Endometrial microvascular endothelial cells (primary cell): ENCODE data around the gene ZC3H10. TPM values are rescaled to one million over a fixed set of nuclear protein-coding genes. Genes with fewer than 3 reads are reported as not detected.
"Not testable (repeated sequence)": the region's sequence is repeated elsewhere in the genome, so short reads cannot be mapped to it uniquely, and the experiment has no call there.

Experiments
- in situ Hi-C: cut with HindIII; loops from 2 replicates; pipeline ENCODE4 v1.10.0; 2017; ENCODE audit warnings: low sequenced_read_pairs, low pct_unique_long_range_greater_than_20kb; ENCODE audit errors: inconsistent ontology term
- total RNA-seq: library from RNA; depleted of rRNA; stranded (reverse); fragments of >200 nt; gene quantifications from one replicate; pipeline ENCODE4 v1.2.3, GENCODE V29; 2015; ENCODE audit errors: inconsistent ontology term

ZC3H10 gene, protein sequence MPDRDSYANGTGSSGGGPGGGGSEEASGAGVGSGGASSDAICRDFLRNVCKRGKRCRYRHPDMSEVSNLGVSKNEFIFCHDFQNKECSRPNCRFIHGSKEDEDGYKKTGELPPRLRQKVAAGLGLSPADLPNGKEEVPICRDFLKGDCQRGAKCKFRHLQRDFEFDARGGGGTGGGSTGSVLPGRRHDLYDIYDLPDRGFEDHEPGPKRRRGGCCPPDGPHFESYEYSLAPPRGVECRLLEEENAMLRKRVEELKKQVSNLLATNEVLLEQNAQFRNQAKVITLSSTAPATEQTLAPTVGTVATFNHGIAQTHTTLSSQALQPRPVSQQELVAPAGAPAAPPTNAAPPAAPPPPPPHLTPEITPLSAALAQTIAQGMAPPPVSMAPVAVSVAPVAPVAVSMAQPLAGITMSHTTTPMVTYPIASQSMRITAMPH
- total RNA-seq: 3.0 TPM

DNA sequence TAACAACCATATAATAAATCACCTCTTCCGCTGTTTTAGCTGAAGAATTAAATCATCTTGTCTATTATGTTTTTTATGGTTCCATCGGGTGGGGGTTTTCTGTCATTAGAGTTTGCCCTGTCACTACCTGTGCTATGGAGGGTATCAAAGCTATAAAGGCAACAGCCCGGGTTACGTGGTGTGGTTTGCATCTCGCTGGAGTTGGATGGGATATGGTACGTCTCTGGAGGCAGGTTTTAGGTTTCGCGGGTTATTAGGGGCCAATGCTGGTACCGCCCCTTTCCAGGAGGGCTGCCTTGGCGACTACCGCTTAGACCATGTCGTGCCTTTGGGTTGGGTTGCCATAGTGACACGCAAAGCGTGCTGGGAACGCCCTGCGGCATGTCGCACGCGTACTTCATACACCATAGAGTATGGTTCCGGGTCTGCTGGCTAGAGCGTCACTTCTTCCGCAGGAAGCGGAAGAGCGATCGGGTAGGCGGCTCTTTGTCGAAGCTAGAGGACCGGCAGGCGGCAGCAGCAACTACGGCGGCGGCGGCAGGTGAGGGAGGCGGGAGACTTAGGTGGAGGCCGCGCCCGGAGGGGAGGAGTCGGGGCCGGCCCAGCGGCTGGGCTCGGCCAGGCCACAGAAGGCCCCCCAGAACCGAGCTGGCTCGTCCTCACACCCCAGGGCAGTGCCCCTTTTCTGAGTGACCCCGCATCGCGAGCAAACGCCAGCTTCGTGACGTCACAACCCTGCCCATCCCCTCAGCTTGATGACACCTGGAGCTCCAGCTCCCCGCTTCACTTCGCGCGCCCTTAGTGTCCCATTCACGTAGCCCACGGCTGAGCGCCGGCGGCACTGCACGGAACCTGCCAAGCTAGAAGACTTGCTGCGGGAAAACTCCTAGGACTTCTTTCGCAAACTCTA lies at the start of gene ZC3H10:
Gene ZC3H10, plus strand, starts transcription at position 489 of the 910 bp plus-strand sequence. CDS start 2,297 bp downstream, outside the sequence.
- in situ Hi-C loops: no loop called here

DNA sequence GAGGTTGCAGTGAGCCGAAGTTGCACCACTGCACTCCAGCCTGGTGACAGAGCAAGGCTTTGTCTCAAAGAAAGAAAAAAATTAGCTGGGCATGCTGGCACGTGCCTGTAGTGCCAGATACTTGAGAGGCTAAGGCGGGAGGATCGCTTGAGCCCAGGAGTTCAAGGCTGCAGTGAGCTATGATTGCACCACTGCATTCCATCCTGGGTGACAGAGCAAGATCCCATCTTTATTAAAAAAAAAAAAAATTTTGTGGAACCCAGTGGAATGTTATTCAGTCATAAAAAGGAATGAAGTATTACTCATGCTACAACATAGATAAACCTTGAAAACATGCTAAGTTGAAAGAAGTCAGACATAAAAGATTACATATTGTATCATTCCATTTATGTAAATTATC lies 46.4 kb upstream of the ZC3H10 start:
- in situ Hi-C loops: no loop called here

DNA sequence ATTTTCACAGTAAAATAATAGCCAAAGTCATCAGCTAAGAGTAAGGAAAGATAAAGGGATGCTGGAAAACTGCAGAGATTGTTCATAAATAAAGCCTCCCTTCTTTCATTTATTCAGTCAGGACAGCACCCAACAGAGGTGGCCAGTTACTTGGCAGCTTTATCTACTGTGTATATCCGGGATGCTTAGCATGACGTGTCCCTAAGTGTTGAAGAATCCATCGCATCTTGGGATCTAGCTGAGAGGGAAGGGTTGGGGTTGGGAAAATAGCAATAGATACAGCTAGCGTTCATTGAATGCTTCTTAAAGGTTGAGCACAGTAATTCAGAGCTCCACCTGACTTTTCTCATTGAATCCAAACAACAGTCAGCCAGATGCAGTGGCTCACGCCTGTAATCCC lies 43.7 kb upstream of the ZC3H10 start:
- in situ Hi-C loops: no loop called here

DNA sequence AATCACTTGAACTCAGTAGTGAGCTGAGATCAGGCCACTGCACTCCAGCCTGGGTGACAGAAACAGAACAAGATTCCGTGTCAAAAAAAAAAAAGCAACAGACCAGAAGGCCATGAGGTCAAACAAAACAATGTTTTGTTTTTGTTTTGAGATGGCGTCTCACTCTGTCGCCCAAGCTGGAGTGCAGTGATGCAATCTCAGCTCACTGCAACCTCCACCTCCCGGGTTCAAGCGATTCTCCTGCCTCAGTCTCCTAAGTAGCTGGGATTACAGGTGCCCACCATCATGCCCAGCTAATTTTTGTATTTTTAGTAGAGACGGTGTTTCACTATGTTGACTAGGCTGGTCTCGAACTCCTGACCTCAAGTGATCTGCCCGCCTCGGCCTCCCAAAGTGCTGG lies 40.1 kb upstream of the ZC3H10 start:
- in situ Hi-C loops: not testable (repeated sequence)

DNA sequence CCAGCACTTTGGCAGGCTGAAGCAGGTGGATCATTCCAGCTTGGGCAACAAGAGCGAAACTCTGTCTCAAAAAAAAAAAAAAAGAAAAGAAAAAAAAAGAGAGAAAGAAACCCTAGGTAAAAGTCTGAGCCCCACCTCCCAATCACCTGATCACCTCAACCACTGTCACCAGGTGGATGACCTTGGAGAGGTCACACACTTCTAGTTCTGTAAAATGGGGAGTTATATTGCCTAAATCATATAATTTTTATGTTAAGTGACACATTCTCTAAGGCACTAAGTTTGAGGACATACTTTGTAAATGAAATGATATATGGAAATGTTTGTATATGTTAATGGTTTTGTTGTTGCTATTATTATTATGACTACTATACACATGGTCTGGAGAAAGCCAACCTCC lies 39.6 kb upstream of the ZC3H10 start:
- in situ Hi-C loops: no loop called here

DNA sequence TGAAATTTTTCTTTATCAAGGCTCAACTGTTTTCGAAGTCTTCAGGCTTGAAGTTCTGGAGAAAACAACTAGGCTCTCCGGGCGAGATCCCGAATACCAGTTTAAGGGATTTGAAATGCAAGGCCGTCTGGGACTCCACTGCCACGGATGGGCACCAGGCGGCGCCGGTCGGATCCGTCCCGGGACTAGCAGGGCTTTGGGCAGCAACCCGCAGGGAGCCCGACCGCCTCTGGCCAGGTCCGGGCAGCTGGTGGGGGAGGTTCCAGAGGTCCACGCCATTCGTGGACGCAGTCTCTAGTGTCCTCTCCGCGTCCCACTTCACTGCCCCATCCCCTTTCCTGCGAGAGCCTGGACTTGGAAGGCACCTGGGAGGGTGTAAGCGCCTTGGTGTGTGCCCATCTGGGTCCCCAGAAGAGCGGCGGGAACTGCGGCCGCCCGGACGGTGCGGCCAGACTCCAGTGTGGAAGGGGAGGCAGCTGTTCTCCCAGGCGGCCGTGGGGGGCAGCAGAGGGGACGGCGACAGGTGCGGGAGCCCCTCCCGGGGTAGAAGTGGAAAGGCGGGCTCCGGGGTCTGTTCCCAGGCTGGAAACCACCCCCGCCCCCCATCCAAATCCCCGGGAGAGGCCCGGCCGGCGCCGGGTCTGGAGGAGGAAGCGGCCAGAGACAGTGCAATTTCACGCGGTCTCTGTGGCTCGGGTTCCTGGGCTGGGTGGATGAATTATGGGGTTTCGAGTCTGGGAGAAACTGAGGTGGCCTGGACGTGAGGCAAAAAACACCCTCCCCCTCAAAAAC lies 38.9 kb upstream of the ZC3H10 start:
- in situ Hi-C loops: no loop called here

DNA sequence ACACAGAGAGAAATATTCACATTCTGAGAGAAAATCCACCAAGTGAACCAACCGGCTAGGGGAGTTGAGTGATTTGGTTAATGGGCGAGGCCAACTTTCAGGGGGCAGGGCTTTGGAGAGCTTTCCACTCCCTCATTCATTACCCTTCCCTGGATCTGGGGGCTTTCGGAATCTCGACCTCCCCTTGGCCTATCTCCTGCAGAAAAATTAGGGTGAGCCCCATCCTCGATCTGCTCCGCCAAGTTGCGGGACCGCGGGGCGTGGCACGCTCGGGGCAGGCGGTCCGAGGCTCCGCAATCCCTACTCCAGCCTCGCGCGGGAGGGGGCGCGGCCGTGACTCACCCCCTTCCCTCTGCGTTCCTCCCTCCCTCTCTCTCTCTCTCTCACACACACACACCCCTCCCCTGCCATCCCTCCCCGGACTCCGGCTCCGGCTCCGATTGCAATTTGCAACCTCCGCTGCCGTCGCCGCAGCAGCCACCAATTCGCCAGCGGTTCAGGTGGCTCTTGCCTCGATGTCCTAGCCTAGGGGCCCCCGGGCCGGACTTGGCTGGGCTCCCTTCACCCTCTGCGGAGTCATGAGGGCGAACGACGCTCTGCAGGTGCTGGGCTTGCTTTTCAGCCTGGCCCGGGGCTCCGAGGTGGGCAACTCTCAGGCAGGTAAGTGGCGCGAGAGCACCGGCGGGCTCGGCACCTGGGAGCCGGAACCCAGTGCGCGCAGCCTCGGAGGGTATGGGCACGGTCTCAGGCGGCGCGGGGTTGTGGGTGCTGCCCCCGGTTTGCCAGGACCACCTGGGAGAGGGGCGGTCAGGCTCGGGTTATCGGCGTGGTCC lies 38.1 kb upstream of the ZC3H10 start, which contains the start of gene ERBB3:
Gene ERBB3, plus strand, starts transcription at position 443 of the 833 bp plus-strand sequence. Its CDS starts 136 bp downstream, at position 579.
- in situ Hi-C loops: no loop called here

DNA sequence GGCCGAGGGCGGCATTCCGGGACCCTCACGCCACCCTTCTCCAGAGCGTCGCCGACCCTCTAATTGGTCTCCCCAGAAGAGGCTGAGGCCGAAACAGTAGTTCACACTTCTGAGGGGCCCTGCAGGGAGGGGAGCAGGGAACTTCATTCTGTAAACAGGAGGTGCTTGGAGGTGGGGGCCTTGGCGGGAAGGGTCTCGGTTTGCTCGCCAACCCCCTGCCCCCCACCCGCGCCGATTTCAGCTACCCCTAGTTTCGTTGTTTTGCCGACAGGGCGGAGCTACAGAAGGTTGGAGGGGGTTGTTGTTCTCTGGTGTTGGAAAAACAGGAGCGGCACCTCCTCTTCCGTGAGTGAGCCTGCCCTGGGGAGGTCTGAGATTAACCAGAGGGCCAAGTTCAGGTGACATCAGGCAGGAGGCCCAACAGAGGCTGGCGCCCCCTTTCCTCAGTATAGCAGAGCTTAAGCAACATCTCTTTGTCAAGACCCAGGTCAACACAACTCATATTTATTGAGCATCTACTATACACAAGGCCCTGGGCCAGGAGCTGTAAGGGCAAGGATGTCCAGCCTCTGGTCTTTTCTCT lies 37.4 kb upstream of the ZC3H10 start:
- in situ Hi-C loops: no loop called here

DNA sequence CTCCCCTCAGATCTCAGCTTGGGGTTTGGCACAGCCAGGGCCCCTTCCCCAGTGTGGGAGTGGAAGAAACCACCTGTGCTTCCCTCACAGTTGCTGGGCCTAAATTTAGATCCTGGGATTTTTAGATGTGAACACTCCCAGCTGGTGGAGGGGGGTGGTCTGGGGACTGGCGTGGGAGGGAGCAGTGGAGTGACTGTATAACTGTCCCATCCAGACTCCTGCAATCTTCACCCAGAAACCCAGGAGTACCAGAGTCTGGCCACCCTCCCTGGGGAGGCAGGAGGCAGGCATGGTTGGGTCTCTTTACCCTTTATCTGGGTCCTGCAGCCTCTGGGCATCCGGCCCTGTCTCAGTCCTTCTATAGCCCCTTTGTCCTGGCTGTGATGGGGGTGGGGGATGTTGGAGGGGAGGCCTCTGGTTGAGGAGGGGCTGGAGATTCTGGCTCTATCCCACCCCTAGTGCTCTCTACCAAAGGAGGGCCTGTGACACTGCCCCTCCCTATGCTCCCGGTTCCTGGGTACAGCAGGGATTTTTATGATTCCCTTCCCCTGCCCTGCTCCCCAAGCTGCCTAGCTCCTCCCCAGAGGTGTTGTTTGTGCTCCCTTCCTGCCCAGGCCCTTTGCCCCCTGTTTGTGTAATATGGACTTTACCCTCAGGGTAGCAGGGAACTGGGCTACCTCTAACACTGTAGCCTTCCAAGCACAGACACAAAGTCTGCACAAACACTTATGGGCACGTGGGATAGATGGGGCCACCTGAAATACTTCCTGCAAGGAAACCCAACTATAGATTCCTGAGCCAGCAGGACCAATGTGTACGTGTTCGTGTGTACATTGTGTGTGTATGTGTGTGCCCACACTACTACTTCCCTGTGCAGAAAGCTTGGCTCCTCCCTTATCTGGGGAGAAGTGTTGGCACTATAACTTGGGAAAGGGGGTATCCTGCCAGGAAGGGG lies 36.4 kb upstream of the ZC3H10 start:
- in situ Hi-C loops: no loop called here

DNA sequence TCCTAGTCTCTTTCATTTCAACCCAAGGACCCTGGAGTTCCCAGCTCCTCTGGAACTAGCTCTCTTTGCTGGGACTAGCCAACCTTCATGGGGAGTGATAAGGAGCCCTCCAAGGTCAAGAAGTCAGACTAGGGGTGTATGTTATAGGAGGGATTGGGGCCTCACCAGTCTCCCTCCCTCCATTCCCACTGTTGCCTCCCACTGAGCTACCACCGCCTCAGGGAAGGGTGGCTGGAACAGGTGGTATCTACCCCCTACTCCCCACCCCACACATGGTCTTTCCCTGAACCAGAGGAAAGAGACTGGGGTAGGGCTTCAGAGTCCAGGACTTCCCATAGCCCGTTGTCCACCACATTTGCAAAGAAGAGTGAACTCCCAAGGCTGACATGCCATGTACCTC lies 35.7 kb upstream of the ZC3H10 start:
- in situ Hi-C loops: no loop called here

DNA sequence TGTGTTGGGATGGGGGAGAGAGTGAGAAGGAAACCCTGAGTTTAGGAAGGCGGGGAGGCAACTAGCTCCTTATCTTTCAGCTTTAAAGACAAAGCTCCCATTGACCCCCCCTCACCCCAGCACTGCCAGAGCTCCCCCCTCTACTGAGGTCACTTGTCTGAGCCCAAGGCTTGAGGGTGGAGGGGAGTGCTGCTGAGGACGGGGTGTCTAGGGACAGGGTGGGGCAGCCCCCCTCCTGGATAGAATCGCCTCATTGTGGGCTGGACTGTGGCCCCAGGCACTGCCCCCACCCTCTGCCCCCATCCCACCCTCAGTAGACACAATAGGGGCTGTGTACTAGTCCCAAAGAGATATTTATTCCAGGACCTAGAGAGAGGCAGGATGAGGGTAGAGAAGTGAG lies 35.1 kb upstream of the ZC3H10 start:
- in situ Hi-C loops: no loop called here

DNA sequence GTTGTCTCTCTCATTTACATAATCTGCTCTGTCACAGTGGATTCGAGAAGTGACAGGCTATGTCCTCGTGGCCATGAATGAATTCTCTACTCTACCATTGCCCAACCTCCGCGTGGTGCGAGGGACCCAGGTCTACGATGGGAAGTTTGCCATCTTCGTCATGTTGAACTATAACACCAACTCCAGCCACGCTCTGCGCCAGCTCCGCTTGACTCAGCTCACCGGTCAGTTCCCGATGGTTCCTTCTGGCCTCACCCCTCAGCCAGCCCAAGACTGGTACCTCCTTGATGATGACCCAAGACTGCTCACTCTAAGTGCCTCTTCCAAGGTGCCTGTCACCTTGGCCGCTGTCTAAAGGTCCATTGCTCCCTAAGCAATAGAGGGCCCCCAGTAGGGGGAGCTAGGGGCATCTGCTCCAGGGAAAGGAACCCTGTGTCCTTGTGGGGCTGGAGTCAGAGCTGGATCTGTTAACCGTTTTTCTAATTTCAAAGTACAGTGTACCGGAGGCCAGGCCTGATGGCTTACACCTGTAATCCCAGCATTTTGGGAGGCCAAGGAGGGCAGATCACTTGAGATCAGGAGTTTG lies 33.0 kb upstream of the ZC3H10 start:
- in situ Hi-C loops: no loop called here

DNA sequence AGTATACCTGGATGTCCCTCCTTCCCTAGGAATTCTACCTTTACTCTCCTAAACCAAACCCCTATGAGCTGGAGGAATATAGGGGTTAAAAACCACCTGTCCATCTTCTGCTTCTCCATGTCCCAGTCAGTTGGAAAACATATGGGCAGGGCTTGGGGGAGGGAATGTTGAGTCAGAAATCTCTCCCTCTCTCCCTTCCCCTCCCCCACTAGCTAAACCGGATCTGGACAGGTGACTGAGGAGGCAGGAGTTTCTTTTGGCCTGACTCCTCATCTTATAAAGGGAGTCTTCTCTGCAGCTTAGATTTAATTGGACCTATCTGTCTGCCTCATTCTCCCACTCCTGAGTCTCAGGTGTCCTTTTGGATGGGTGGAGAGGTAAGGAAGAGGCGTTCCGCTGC lies 32.0 kb upstream of the ZC3H10 start:
- in situ Hi-C loops: no loop called here

DNA sequence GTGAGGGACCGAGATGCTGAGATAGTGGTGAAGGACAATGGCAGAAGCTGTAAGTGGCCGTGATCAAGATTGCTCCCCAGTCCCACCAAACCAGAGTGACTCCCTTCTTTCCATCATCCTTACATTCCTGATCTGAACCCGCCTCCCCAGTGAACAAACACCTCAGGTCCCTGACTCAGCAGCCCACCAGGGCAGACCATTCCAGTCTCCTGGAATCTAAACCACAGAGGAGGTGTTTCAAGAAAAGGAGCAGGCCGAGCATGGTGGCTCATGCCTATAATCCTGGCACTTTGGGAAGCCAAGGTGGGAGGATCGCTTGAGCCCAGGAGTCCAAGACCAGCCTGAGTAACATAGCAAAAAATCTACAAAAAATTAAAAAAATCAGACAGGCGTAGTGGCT lies 31.5 kb upstream of the ZC3H10 start:
- in situ Hi-C loops: no loop called here

DNA sequence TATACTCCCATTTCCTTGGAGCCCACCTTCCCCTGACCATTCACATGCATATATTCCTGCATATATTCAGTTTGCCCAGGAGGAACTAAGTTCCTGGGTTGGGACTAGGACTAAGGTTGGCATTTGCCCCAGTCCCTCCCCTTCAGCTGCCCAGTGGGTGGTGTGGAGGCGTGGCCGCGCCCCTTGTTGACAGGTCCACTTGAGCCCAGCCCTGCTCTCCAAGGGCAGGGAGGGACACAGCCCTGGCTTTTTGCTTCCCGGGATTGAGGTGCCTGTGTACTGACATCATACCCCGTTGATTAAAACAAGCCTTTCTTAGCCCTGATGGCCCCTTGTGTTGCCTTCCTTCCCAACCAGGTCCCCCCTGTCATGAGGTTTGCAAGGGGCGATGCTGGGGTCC lies 30.8 kb upstream of the ZC3H10 start:
- in situ Hi-C loops: no loop called here

DNA sequence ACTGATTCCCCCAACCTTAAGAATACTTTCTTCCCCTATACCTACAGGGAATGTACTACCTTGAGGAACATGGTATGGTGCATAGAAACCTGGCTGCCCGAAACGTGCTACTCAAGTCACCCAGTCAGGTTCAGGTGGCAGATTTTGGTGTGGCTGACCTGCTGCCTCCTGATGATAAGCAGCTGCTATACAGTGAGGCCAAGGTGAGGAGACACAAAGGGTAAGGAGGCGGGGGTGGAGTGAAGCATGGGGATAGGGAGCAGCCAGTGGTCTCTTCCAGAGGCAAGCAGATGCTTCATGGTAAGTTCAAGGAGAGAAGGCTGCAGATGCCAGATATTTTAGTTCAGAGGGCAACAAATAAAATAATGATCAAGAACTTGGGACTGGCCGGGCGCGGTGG lies 20.3 kb upstream of the ZC3H10 start:
- in situ Hi-C loops: no loop called here

DNA sequence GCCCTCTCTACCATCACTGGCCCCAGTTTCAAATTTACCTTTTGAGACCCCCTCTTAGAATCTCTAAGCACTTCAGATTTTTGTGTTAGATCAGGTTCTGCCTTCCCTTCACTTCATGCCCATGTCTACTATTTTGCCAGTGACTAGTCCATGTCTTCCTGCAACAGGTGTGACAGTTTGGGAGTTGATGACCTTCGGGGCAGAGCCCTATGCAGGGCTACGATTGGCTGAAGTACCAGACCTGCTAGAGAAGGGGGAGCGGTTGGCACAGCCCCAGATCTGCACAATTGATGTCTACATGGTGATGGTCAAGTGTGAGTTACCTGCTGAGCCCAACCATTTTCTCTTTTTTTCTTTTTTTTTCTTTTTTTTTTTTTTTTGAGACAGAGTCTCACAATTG lies 19.5 kb upstream of the ZC3H10 start:
- in situ Hi-C loops: no loop called here
